T47D (cell line): ENCODE measurements around the gene PNMA8A.

Source experiments
- DNase-seq, 2 experiments: peaks; one replicate each; pipeline versions ENCODE4 v3.0.0 to v3.0.0-alpha.2; 2011 to 2012; ENCODE audit warnings: low read depth in 1 of 2, low spot score in 1 of 2
- JUND ChIP-seq: IDR thresholded peaks from 2 replicates; pipeline ENCODE4 v1.6.1; 2012; ENCODE audit warnings: low read depth
- in situ Hi-C: cut with HindIII; loops from 2 replicates; pipeline ENCODE4 v1.10.0; 2016; ENCODE audit warnings: low sequenced_read_pairs, low pct_unique_long_range_greater_than_20kb

Gene PNMA8A

GRCh38 chr19:46496304-46496703, 24.9 kb upstream of the PNMA8A start:
- no peak for TF ChIP-seq JUND
- in situ Hi-C loops, result no loop called here
- DNase-seq, result no peak

DNA sequence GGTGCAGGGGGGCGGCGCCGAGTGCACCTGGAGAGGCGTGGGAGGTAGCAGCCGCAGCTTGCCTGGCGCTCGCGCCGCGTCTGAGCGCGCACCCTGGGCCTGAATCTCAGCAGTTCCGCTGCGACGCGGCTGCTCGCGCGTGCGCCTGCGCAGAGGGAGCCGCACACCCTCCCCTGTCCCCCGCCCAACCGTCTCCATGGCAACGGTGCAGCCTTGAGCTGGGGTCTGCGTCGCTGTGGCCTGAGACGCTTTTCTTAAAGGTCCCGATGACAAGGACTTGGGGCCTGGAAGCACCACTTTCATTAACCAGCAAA, 24.4 kb upstream of the PNMA8A start, which contains the start of gene PNMA8B:
Gene PNMA8B, minus strand, starts transcription at position 82 of the 314 bp plus-strand sequence. CDS start 402 bp downstream, outside the sequence.
- TF ChIP-seq JUND, result no peak
- DNase-seq, result no peak
- in situ Hi-C loops, result no loop called here

DNA sequence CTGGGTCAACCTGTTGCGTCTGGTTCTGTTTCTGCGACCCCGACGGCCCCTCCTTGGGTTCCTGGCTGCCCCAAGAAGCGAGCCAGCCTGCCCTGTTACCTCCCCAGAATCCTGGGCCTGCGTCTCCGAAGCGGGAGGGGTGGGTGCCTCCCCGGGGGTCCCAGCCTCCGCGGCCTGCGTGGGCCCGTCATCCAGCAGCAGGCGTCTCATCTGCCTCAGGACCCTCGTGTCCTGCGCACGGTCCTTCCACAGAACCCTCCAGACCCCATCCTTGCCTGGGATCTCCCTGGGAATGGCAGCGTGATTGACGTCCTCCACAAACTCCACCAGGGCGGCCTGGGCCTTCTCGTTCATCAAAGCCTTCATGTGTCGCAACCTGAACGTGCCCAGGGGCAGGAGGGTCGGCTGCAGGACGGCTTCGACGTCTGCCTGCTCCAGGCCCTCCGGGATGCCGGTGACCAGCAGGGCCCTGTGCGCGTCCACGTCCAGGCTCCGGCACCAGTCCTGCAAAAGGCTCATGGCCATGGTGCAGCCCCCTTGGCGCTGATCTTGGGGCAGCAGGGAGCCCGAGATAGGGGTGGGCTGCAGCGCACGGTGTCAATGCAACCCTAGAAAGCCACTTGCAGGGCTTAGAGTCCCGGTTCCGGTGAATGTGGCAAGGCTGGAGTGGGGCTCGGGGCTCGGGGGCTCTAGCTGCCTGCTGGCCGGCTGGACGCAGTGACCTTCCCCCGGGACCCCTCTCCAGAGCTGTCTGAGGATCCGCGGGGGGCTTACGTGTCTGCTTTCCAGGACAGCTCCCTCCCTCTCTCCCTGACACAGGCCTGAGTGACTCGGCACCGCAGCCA, 23.8 kb upstream of the PNMA8A start:
- in situ Hi-C loops, result no loop called here
- DNase-seq, result no peak
- TF ChIP-seq JUND, result no peak

- no peak for TF ChIP-seq JUND
- DNase-seq, result no peak
- in situ Hi-C loops, result no loop called here
Observed at GRCh38 chr19:46494146-46494940, 23.0 kb upstream of the PNMA8A start.

DNA sequence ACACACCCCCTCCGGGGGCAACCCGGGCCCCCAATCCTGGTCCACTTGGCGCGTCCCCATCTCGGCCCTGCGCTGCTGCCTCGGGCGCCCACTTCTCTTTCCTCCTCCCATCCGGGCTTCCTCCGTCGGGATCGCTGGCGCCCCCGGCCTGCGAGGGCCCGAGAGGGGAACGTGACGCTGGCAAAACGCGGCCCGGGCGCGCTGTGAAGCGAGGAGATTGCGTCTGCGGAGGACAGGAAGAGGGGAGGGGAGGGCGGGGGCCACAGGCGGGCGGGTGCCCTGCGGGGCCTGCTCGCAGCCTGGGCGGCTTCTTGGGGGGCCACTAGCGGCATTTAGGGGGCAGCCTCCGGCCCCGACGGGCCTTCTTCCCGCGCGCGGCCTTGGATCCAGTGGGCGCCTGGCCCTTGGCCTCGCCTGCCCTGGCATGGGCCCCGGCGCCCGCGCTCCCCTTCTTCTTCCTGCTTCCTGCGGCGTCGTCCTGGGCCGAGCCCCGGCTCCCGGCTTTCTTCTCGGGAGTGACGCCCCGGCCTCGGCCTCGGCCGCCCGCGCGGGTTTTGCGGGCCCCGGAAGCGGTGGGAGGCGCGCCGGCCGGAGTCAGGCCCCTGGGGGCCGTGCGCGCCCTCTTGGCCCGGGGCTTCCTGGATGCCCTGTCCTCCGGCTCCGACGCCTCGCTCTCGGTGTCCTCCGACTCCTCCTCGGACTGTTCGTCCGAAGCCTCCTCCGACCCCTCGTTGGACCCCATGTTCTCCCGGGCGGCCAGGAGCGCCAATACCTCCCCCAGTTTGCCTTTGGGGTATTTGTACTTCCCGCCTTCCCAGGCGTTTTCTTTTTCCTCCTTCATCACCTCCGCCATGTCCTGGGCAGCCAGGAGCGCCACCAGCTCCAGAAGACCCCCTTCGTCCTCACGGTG, 22.1 kb upstream of the PNMA8A start:
- TF ChIP-seq JUND, result no peak
- no peak for DNase-seq
- in situ Hi-C loops, result no loop called here

DNA sequence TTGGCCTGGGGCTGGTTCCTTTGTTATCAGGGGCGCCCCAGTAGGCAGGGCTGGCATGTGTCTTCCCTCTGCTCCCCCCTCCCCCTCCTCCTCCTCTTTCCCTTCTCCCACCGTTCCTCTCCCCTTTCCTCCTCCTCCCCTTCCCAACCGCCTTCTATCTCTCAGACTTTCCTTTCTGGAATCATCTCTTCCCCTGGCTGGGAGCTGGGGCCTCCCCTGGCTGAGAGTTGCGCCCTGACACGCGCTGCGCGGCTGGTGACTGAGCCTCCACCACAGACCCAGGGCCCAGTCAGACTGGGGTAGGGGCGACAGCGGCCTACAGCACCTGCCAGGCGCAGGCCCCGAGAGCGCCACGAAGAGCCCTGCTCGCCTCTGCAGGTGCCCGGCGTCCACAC, 21.5 kb upstream of the PNMA8A start:
- TF ChIP-seq JUND, result no peak
- in situ Hi-C loops, result no loop called here
- DNase-seq, result no peak

DNA sequence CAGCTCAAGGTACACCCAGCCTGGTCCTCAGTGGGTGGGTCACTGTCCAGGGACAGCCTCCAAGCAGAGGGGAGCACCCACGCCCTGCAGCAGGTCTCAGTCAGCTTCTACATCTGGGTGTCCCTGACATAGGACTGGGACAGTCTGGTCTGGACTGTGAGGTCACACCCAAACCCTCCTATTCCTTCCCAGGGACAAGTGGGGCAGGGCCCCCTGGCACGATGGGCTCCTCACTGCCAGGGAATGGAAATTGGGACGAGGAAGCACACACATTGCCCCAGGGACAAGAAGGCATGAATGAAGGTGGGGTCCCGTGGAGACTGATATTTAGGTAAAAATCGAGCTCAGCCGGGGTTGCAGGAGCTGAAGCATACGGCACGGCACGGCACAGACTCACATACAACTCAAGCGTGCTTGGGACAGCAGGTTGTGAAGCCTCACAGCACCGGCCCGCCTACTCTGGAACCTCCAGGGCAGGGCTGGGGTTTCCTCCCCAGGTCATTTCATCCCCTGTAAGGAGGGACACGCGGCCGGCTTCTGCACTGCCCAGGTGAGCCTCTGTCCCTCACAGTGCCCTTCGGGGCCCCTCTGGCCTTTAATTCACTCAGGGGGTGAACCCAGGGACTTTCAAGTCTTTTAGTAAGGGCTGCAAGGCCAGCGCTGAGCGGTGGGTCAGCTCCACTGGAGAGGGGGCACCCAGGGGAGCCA, 20.8 kb upstream of the PNMA8A start:
- in situ Hi-C loops, result no loop called here
- no peak for TF ChIP-seq JUND
- no peak for DNase-seq

GRCh38 chr19:46490774-46491173, 19.4 kb upstream of the PNMA8A start:
- no peak for TF ChIP-seq JUND
- no peak for DNase-seq
- in situ Hi-C loops, result no loop called here

DNA sequence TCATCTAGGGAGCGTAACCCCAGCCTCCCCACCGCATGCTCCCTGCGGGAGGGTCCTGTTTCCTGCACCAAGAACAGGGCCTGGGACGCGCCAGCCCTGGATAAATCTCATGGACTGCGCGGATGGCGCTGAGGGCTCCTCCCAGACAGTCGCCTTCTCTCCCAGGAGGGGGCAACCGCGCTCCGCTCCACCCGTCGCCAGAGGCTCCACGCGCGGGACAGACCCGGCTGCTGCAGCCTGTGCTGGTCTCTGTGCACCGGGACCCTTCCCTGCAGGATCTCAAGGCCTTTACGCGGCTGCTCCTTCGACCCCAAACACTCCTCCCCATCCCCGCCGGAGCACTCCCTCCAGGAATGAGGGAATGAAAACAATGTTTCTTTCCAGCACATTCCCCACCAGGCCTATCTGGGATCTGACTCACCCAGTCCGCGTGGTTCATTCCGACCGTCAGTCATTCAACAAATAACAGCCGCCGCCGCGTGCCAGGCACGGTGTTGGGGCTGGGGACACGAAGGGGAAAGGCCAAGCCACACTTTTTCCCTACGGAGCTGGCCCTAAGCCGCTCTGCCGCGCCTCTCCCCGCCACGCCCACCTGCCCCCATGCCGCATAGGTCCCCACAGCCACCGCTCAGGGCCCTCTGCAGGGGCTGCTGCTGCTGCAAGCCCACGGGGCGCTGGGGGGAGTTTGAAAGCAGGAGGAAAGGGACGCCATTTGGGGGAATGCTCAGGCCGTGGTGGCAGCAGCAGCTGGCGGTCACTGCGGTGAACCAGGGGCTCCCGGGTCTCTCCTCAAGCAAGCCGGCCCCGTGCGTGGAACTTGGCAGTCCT, 18.3 kb upstream of the PNMA8A start:
- DNase-seq, result no peak
- in situ Hi-C loops, result no loop called here
- TF ChIP-seq JUND, result no peak

DNA sequence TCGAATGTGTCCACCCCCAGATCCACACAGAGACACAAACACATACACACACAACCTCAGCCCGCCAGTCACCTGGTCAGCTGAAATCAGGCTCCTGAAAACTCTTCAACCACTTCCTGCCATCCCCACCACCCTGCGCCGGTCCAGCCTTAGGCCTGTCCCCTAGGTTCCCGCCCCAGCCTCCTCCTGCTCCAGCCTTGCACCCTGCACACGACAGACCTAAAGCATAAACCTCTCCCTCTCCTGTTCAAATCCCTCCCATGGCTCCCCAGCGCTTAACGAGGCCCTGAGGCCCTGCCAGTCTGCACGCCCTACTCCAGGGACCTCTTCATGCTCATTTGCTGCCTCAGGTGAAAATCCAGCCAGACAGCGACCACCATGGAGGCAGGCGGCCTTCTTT, 17.2 kb upstream of the PNMA8A start:
- TF ChIP-seq JUND, result no peak
- DNase-seq, result no peak
- in situ Hi-C loops, result no loop called here

DNA sequence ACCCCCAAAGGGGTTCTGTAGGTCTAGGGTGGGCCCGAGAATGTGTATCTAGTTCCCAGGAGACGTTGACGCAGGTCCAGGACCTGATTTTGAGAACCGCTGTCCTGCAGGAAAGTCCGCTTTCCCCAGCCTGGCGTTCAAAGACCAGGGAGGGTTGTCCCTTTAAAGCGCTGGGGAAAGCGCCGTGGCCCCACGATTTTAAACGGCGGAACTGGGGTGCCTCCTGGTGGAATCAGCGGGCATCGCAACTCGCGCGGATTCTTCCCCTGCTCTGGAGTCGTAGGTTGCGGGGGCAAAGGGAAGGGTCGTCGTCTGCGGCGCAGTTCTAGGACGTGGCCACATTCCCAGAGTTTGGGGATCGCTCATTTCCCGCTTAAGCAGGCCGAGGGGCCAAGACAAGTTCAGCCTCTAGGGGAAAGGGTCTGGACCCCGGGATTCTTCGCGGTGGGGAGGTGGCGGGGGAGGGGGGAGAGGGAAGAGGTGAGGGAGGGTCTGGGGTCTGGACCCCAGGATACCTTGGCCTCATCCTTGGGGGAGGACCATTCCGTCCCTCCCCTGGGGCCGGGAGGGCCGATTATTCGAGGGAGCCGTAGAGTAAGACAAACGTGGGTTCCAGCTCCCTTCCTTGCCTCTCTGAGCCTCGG, 16.6 kb upstream of the PNMA8A start:
- no peak for TF ChIP-seq JUND
- in situ Hi-C loops, result no loop called here
- peak; percentile 69 to 78 for DNase-seq
